Duodenal mucosa (tissue), 2 donors: Measurements from ENCODE around the gene ME3.

Source experiments
- H3K27ac ChIP-seq: one replicate; pipeline ENCODE4 v1.7.0; 2013; ENCODE audit warnings: low read depth, low read length
- H3K27me3 ChIP-seq, 2 donors: one replicate each; pipeline ENCODE4 v1.7.0; 2013; ENCODE audit warnings: low read length in 2 of 2, control low read depth in 1 of 2; ENCODE audit not compliant: insufficient read depth in 2 of 2, control insufficient read depth in 1 of 2
- H3K36me3 ChIP-seq, 2 donors: one replicate each; pipeline ENCODE4 v1.7.0; 2013; ENCODE audit warnings: low read length in 2 of 2, control low read depth in 1 of 2; ENCODE audit not compliant: insufficient read depth in 2 of 2, control insufficient read depth in 1 of 2
- H3K4me1 ChIP-seq, 2 donors: one replicate each; pipeline ENCODE4 v1.7.0; 2013; ENCODE audit warnings: low read length in 2 of 2, control low read depth in 1 of 2; ENCODE audit not compliant: insufficient read depth in 2 of 2, control insufficient read depth in 1 of 2
- H3K4me3 ChIP-seq, 2 donors: one replicate each; pipeline ENCODE4 v1.7.0; 2013; ENCODE audit warnings: low read length in 2 of 2, low read depth in 1 of 2
- H3K9ac ChIP-seq, 2 donors: one replicate each; pipeline ENCODE4 v1.7.0; 2013; ENCODE audit warnings: low read length in 2 of 2, low read depth in 1 of 2
- H3K9me3 ChIP-seq, 2 donors: one replicate each; pipeline ENCODE4 v1.7.0; 2013; ENCODE audit warnings: low read length in 2 of 2, control low read depth in 1 of 2; ENCODE audit not compliant: control insufficient read depth in 1 of 2

ME3 gene

GRCh38 chr11:86610559-86611341 is 61.7 kb downstream of the ME3 start:
- Histone ChIP-seq H3K9ac (no peak overlapping the region), H3K9me3 (no peaks in the 10 kb centered on the region), H3K4me1 (no peaks in the 10 kb centered on the region), H3K27ac (no peak overlapping the region), H3K4me3 (no peak overlapping the region), H3K27me3 (no peaks in the 10 kb centered on the region), H3K36me3 (no peaks in the 10 kb centered on the region)

GRCh38 chr11:86608251-86608799 is 64.1 kb downstream of the ME3 start:
- Histone ChIP-seq H3K27ac (no peak overlapping the region), H3K4me3 (no peak overlapping the region), H3K4me1 (no peaks in the 10 kb centered on the region), H3K9ac (no peak overlapping the region), H3K36me3 (no peaks in the 10 kb centered on the region), H3K27me3 (no peaks in the 10 kb centered on the region), H3K9me3 (no peaks in the 10 kb centered on the region)

GRCh38 chr11:86606836-86607481 is 65.5 kb downstream of the ME3 start:
- no peak overlapping the region for H3K9ac ChIP-seq
- H3K4me1 ChIP-seq: no peaks in the 10 kb centered on the region
- H3K27me3 ChIP-seq: no peaks in the 10 kb centered on the region
- no peak overlapping the region for H3K4me3 ChIP-seq
- H3K9me3 ChIP-seq: no peaks in the 10 kb centered on the region
- no peak overlapping the region for H3K27ac ChIP-seq
- H3K36me3 ChIP-seq: no peaks in the 10 kb centered on the region

GRCh38 chr11:86606270-86606835 is 66.1 kb downstream of the ME3 start:
- Histone ChIP-seq H3K4me3 (no peak overlapping the region), H3K36me3 (no peaks in the 10 kb centered on the region), H3K9ac (no peak overlapping the region), H3K27me3 (no peaks in the 10 kb centered on the region), H3K4me1 (no peaks in the 10 kb centered on the region), H3K9me3 (no peaks in the 10 kb centered on the region), H3K27ac (no peak overlapping the region)

- H3K4me3 ChIP-seq: no peak overlapping the region
- H3K4me1 ChIP-seq: peaks cover 12 to 14% of the 10 kb centered on the region in 2 donors
- no peak overlapping the region for H3K27ac ChIP-seq
Observed at GRCh38 chr11:86596861-86597586, 75.4 kb downstream of the ME3 start.

GRCh38 chr11:86595955-86596354 is 76.5 kb downstream of the ME3 start:
- Histone ChIP-seq H3K9ac (no peak overlapping the region), H3K9me3 (no peaks in the 10 kb centered on the region), H3K27me3 (no peaks in the 10 kb centered on the region), H3K27ac (no peak overlapping the region), H3K4me3 (no peak overlapping the region), H3K36me3 (no peaks in the 10 kb centered on the region), H3K4me1 (peaks cover 12 to 15% of the 10 kb centered on the region in 2 donors)

More at GRCh38 chr11:86596861-86597586, 75.4 kb downstream of the ME3 start:
- Histone ChIP-seq H3K9me3 (no peaks in the 10 kb centered on the region), H3K27me3 (no peaks in the 10 kb centered on the region), H3K9ac (no peak overlapping the region), H3K36me3 (no peaks in the 10 kb centered on the region)

- peaks cover 12 to 15% of the 10 kb centered on the region in 2 donors for H3K4me1 ChIP-seq
Observed at GRCh38 chr11:86595451-86595850, 77.0 kb downstream of the ME3 start.

GRCh38 chr11:86594746-86595145 is 77.7 kb downstream of the ME3 start:
- Histone ChIP-seq H3K9ac (no peak overlapping the region), H3K4me3 (no peak overlapping the region), H3K9me3 (no peaks in the 10 kb centered on the region), H3K4me1 (peaks cover 12 to 15% of the 10 kb centered on the region in 2 donors), H3K27me3 (no peaks in the 10 kb centered on the region), H3K36me3 (no peaks in the 10 kb centered on the region), H3K27ac (no peak overlapping the region)

More at GRCh38 chr11:86595451-86595850, 77.0 kb downstream of the ME3 start:
- H3K27ac ChIP-seq: no peak overlapping the region
- H3K36me3 ChIP-seq: no peaks in the 10 kb centered on the region
- no peaks in the 10 kb centered on the region for H3K27me3 ChIP-seq
- H3K9ac ChIP-seq: no peak overlapping the region
- no peaks in the 10 kb centered on the region for H3K9me3 ChIP-seq
- no peak overlapping the region for H3K4me3 ChIP-seq

- no peak overlapping the region for H3K4me3 ChIP-seq
- no peak overlapping the region for H3K27ac ChIP-seq
- H3K4me1 ChIP-seq: peaks cover 12 to 15% of the 10 kb centered on the region in 2 donors
Observed at GRCh38 chr11:86593833-86594232, 78.6 kb downstream of the ME3 start.

More at GRCh38 chr11:86593833-86594232, 78.6 kb downstream of the ME3 start:
- Histone ChIP-seq H3K9me3 (no peaks in the 10 kb centered on the region), H3K9ac (no peak overlapping the region), H3K36me3 (no peaks in the 10 kb centered on the region), H3K27me3 (no peaks in the 10 kb centered on the region)
